Tibial artery (tissue), 4 donors: ENCODE results near the gene SOBP.
"Not testable (repeated sequence)": the region's sequence is repeated elsewhere in the genome, so short reads cannot be mapped to it uniquely, and the experiment has no call there.

ENCODE experiments used
- DNase-seq, 2 donors: peaks; one replicate each; pipeline ENCODE4 v3.0.0-alpha.2; 2019
- H3K27ac ChIP-seq, 2 donors: fragments of 200-600 bp; sonication (generic) in 1 of 2; 1 replicate in 1 of 2; 2 replicates in 1 of 2; pipeline ENCODE4 v1.5.1; 2018 to 2019; ENCODE audit warnings: mild to moderate bottlenecking in 1 of 2
- H3K27me3 ChIP-seq, 2 donors: fragments of 200-600 bp; sonication (generic) in 1 of 2; one replicate each; pipeline versions ENCODE4 v1.5.1 to v1.6.0; 2016 to 2019
- H3K36me3 ChIP-seq, 3 donors: fragments of 200-600 bp; sonication (generic) in 2 of 3; one replicate each; pipeline ENCODE4 v1.5.1; 2016 to 2019; ENCODE audit warnings: mild to moderate bottlenecking in 2 of 3
- H3K4me1 ChIP-seq, 4 donors: fragments of 200-600 bp; sonication (generic) in 2 of 4; 1 replicate in 3 of 4; 2 replicates in 1 of 4; pipeline ENCODE4 v1.5.1; 2016 to 2019
- H3K4me3 ChIP-seq, 2 donors: fragments of 200-600 bp; sonication (generic) in 1 of 2; 1 replicate in 1 of 2; 2 replicates in 1 of 2; pipeline ENCODE4 v1.5.1; 2018 to 2019; ENCODE audit warnings: mild to moderate bottlenecking in 2 of 2
- H3K9me3 ChIP-seq, 3 donors: fragments of 200-600 bp; sonication (generic) in 1 of 3; one replicate each; pipeline ENCODE4 v1.5.1; 2016 to 2019
- intact Hi-C: fragments of 100-400 bp; cut with DNase I; formaldehyde crosslinking; loops from one replicate; pipeline ENCODE4 v1.15.0; 2023; ENCODE audit warnings: low total_unique reads
- TF ChIP-seq, protein P1 (sequence below), 2 experiments: fragments of 200-600 bp in 1 of 2; fragments of 450-650 bp in 1 of 2; IDR thresholded peaks; one replicate each; pipeline ENCODE4 v1.5.1; 2017 to 2019; ENCODE audit warnings: antibody characterized with exemption in 2 of 2, mild to moderate bottlenecking in 1 of 2, moderate library complexity in 1 of 2

Gene SOBP

DNA sequence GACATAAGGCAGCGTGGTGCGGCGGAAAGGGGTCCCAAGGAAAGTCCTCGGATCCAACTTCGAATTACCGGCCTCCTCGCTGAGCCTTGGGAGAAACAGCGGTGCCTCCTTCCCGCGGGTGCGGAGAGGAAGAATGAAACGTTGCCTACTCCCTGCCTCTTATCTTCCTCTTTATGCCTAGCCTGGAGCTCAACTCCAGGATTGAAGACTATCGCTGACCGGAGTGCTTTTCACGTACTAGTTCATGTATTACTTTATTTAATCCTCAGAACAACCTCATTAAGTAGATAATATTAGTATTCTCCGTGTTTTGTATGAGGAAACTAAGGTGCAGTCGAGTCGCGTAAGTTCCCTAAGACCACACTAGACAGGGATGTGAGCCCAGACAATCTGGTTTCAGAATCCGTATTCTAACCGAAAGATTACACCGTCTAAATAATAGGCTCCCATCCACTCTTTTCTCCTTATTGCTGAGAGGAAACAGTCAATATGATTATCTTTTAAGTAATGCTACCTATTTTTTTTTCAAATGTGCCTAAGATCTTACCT is 29.8 kb upstream of the SOBP start:
- H3K36me3 ChIP-seq = no peaks in the 10 kb centered on the region
- TF ChIP-seq, protein P1, sequence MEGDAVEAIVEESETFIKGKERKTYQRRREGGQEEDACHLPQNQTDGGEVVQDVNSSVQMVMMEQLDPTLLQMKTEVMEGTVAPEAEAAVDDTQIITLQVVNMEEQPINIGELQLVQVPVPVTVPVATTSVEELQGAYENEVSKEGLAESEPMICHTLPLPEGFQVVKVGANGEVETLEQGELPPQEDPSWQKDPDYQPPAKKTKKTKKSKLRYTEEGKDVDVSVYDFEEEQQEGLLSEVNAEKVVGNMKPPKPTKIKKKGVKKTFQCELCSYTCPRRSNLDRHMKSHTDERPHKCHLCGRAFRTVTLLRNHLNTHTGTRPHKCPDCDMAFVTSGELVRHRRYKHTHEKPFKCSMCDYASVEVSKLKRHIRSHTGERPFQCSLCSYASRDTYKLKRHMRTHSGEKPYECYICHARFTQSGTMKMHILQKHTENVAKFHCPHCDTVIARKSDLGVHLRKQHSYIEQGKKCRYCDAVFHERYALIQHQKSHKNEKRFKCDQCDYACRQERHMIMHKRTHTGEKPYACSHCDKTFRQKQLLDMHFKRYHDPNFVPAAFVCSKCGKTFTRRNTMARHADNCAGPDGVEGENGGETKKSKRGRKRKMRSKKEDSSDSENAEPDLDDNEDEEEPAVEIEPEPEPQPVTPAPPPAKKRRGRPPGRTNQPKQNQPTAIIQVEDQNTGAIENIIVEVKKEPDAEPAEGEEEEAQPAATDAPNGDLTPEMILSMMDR (IDR thresholded peaks at IDR 0.05) = no peak
- H3K27me3 ChIP-seq = no peaks in the 10 kb centered on the region
- peak overlapping the region; percentile 79 to 84 for H3K4me3 ChIP-seq
- H3K4me1 ChIP-seq = peaks cover 0 to 5% (median 0%) of the 10 kb centered on the region in 4 donors
- DNase-seq = no peak
- intact Hi-C loops = no loop called here
- no peaks in the 10 kb centered on the region for H3K9me3 ChIP-seq
- peak overlapping the region; percentile 75 to 92 for H3K27ac ChIP-seq

DNA sequence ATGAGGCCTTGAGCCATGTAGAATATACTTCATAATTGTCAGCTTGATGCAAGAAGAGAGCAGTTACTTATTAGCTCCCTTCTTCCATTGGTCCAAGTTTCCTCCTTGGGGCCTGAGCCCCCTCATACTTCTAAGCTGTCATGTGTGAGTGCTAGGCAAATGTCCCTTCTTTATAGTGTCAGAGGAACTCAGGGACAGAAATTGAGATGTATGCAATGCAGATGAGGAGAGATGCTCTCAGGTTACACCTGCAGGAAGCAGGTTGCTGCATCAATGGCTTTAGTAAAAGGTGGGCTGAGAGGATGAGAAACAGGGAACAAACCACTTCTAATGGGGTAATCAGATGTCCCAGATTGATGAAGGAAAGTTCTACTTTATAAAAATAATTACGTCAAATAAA is 23.9 kb upstream of the SOBP start:
- no peak for DNase-seq
- Histone ChIP-seq H3K4me1 (no peaks in the 10 kb centered on the region), H3K27ac (no peak overlapping the region), H3K9me3 (no peaks in the 10 kb centered on the region), H3K36me3 (no peaks in the 10 kb centered on the region), H3K4me3 (no peak overlapping the region), H3K27me3 (no peaks in the 10 kb centered on the region)
- intact Hi-C loops = no loop called here
- TF ChIP-seq, protein P1 (IDR thresholded peaks at IDR 0.05) = no peak

DNA sequence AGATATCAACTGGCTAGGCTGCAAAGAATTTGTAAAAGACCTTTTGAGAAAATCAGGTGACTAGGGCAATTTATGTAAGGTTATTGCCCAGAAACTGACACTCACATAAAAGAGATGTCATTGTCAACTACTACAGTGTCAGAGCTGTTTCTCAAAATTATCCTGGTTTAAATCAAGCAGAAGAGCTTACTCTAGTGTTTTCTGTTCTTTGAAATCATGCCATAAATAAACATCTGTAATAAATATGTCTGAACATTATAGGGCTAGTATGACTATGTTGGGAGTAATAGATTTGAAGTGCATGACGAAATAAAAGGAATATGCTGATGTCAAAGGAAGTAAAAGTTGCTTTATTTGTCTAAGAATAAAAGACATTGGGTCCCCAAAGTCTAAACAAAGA is 19.6 kb upstream of the SOBP start:
- intact Hi-C loops = no loop called here
- TF ChIP-seq, protein P1 (IDR thresholded peaks at IDR 0.05) = no peak

DNA sequence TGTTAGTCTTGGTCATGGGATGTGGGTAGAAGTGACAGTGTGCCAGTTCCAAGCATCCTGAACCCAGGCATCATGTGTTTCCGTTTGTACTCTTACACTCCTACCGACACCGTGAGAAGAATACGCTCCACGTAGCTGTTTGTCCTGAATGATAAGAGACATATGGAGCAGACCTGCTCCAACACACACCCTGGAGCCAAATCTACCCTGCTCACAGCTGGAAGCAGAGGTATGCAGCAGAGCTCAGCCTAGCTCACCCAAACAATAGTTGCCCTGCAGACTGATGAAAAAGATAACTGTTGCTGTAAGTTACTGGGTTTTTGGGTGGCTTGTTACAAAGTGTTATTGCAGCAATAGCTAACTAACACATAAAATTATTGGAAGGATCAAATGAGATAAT is 16.3 kb upstream of the SOBP start:
- H3K36me3 ChIP-seq = no peaks in the 10 kb centered on the region
- H3K4me3 ChIP-seq = no peak overlapping the region
- no peaks in the 10 kb centered on the region for H3K4me1 ChIP-seq
- TF ChIP-seq, protein P1 (IDR thresholded peaks at IDR 0.05) = no peak
- H3K27ac ChIP-seq = no peak overlapping the region
- H3K27me3 ChIP-seq = no peaks in the 10 kb centered on the region
- no peaks in the 10 kb centered on the region for H3K9me3 ChIP-seq
- intact Hi-C loops = no loop called here
- no peak for DNase-seq

More for the DNA sequence above, 19.6 kb upstream of the SOBP start:
- H3K4me1 ChIP-seq = no peaks in the 10 kb centered on the region
- DNase-seq = no peak
- H3K9me3 ChIP-seq = no peaks in the 10 kb centered on the region
- no peak overlapping the region for H3K27ac ChIP-seq
- H3K27me3 ChIP-seq = no peaks in the 10 kb centered on the region
- no peak overlapping the region for H3K4me3 ChIP-seq
- no peaks in the 10 kb centered on the region for H3K36me3 ChIP-seq

DNA sequence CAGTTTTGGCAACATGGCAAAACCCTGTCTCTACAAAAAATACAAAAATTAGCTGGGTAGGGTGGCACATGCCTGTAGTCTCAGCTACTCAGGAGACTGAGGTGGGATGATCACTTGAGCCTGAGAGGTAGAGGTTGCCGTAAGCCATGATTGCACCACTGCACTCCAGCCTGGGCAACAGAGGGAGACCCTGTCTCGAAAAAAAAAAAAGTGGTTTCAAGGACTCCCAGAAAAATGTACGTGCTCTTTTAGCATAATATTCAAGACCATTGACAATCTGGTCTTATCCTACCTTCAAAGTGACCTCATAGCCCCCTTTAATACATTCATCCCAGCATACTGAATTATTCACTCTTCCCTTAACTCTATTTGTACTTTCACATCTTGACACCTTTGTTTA is 14.6 kb upstream of the SOBP start:
- H3K27ac ChIP-seq, H3K4me3 ChIP-seq, DNase-seq, intact Hi-C loops, H3K27me3 ChIP-seq, H3K9me3 ChIP-seq, H3K36me3 ChIP-seq, H3K4me1 ChIP-seq: not testable (repeated sequence)

DNA sequence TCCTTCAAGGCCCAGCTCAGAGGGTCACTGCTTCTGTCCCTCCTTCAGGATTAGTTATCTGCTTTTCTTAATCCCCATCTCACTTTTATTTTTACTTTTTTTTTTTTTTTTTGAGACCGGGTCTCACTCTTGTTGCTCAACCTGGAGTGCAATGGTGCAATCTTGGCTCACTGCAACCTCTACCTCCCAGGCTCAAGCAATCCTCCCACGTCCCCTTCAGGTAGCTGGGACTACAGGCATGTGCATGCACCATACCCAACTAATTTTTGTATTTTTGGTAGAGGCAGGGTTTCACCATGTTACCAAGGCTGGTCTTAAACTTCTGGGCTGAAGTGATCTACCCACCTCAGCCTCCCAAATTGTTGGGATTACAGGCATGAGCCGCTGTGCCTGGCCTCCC is 14.1 kb upstream of the SOBP start:
- intact Hi-C loops, H3K4me1 ChIP-seq, H3K27me3 ChIP-seq, H3K4me3 ChIP-seq, DNase-seq, H3K9me3 ChIP-seq, H3K36me3 ChIP-seq, H3K27ac ChIP-seq: not testable (repeated sequence)

DNA sequence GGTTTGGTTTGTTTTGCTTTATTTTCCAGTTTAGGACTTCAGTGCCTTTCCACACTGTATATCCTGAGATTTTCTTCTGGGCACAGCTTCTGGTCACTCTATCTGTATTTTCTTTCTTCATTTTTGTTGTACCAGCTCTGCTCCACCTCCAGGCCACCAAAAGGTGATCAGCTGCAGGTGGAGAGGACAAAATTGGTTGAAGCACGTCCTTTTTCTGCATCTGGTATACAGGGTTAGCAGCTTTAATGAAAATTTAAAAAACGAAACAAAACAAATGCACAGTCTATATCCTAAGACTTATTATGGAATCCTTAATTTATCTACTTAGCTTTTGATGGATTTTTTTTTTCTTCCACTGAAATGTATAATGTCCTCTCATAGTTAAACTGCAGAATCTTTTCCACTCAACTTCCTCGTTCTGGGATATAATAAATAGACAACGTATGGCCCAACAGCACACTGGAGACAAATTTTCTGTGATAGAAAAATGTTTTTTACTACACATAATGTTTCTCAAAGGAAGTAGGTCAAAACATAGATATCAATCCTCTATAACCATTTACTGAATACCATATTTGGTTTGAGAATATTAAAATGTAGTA is 10.7 kb upstream of the SOBP start:
- Histone ChIP-seq H3K4me1 (no peaks in the 10 kb centered on the region), H3K27ac (no peak overlapping the region), H3K27me3 (no peaks in the 10 kb centered on the region), H3K4me3 (no peak overlapping the region), H3K9me3 (no peaks in the 10 kb centered on the region), H3K36me3 (no peaks in the 10 kb centered on the region)
- TF ChIP-seq, protein P1 (IDR thresholded peaks at IDR 0.05) = no peak
- intact Hi-C loops = no loop called here
- no peak for DNase-seq
